ENCODE results near the gene FANCI. TPM values are rescaled to one million over a fixed set of nuclear protein-coding genes. Genes with fewer than 3 reads are reported as not detected.

Gene FANCI
- total RNA-seq, 6 experiments from 2014 or later, result 0.98 to 7.2 (median 2.8) TPM

DNA sequence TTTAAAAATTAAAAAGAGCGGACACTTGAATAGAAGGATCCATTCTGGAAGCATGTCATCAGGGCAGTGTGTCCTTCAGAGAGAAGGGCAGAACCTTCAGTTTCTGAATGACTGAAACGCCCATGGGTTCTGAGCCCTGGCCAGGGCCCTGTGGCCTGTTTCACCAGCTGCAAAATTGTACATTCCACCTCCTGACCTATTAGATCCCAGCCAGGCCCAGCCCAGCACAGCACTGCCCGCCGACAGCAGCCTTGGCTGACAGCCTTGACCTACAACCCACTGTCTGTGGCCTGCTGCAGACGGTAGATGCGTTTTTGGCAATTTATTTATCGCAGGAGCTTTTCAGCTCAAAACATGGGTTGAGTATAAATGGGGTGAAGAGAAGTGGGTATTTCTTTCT, 96.8 kb downstream of the FANCI start:
- TF ChIP-seq POLR2A (IDR thresholded peaks at IDR 0.05), result no peak
- TF ChIP-seq, protein P1, sequence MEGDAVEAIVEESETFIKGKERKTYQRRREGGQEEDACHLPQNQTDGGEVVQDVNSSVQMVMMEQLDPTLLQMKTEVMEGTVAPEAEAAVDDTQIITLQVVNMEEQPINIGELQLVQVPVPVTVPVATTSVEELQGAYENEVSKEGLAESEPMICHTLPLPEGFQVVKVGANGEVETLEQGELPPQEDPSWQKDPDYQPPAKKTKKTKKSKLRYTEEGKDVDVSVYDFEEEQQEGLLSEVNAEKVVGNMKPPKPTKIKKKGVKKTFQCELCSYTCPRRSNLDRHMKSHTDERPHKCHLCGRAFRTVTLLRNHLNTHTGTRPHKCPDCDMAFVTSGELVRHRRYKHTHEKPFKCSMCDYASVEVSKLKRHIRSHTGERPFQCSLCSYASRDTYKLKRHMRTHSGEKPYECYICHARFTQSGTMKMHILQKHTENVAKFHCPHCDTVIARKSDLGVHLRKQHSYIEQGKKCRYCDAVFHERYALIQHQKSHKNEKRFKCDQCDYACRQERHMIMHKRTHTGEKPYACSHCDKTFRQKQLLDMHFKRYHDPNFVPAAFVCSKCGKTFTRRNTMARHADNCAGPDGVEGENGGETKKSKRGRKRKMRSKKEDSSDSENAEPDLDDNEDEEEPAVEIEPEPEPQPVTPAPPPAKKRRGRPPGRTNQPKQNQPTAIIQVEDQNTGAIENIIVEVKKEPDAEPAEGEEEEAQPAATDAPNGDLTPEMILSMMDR (IDR thresholded peaks at IDR 0.05), result no peak
- ATAC-seq, result peak in 1 of 4 donors; percentile 45
- Histone ChIP-seq H3K4me3 (no peak overlapping the region), H3K27ac (no peak overlapping the region), H3K4me1 (peaks cover 0 to 2% (median 0%) of the 10 kb centered on the region in 4 donors), H3K27me3 (no peaks in the 10 kb centered on the region), H3K36me3 (no peaks in the 10 kb centered on the region), H3K9me3 (no peaks in the 10 kb centered on the region)
- DNase-seq, result no peak
- intact Hi-C loops (cut with DNase I), result no loop called here
- WGBS (ENCODE audit: insufficient coverage, low coverage, low lambda C conversion rate, missing lambda C conversion rate), result 44% methylated on average over 6 of the region's 7 CpGs

DNA sequence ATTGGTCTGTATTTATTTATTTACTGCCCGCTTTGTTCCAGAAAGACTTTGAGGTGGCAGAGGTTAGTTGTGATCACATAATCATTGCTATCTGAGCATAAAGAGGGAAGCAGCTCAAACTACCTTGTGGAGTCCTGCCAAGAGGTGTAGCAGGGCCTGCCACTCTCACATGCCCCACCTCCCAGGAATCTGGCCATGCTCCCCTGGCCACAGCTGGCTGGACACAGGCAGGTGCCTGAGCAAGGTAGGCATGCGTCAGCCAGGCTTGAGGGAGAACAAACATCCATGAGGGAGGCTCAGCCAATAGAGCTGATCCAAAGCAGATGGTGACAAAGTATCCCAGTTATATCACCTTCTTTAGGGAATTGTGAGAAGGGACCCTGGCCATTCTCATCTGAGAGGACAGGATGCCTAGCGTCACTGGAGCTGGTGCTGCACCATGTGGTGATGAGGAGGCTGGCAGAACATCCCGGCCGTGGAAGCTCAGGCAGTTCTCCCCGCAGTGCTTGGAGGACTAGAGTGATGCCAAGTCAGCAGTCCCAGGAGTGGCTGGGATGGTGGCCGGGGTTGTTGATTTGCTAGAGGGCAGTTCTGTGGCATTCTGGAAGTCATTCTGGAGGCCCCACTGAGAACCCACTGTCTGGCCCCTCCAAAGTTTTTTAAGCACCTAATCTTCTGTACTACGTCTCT, 97.7 kb downstream of the FANCI start:
- H3K4me1 ChIP-seq, result no peaks in the 10 kb centered on the region
- intact Hi-C loops (cut with DNase I), result no loop called here
- no peaks in the 10 kb centered on the region for H3K9me3 ChIP-seq
- H3K4me3 ChIP-seq, result no peak overlapping the region
- WGBS (ENCODE audit: insufficient coverage, low coverage, low lambda C conversion rate, missing lambda C conversion rate), result 89% methylated on average over 4 of the region's 8 CpGs
- H3K27me3 ChIP-seq, result no peaks in the 10 kb centered on the region
- H3K36me3 ChIP-seq, result no peaks in the 10 kb centered on the region
- ATAC-seq, result no peak
- no peak overlapping the region for H3K27ac ChIP-seq
- no peak for DNase-seq
- TF ChIP-seq POLR2A (IDR thresholded peaks at IDR 0.05), result no peak
- TF ChIP-seq, protein P1 (IDR thresholded peaks at IDR 0.05), result no peak

DNA sequence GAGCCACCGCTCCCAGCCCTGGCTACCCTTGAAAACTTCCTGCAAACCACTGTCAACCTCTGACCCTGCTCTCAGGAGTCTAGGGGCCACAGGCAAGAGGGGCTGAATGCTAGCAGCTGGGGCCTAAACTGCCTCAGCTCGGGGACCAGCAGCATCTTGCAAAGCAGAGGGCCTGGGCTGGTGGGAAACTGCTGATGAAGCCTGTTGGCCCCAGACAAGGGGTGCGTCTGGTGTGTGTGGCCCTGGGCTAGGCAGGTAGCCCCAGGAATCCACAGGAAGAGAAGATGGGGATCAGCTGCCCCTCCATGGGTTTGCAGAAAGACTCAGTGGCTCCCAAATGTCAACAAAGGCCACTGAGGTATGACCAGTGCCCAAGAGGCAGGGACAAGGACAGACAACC, 99.1 kb downstream of the FANCI start:
- no peak overlapping the region for H3K4me3 ChIP-seq
- WGBS (ENCODE audit: insufficient coverage, low coverage, low lambda C conversion rate, missing lambda C conversion rate), result 70% methylated on average over 2 of the region's 3 CpGs
- no peak for DNase-seq

DNA sequence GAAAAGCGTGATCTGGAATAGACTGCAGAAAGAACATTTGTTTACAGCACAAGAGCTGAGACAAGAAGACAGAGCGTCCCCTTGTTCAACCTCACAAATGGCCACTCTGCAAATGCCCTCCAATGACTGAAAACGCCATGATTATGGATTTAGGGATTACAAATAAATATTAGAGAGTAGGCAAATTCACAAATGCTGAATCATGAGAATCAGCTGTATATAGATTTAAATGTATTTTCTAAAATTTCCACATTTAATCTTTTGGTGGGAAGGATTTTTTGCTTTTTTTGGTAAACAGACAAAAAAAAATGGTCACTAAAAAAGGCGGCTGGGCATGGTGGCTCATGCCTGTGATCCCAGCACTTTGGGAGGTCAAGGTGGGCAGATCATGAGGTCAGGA, 101.5 kb downstream of the FANCI start:
- DNase-seq, result no peak
- no peak for ATAC-seq
- H3K27me3 ChIP-seq, result no peaks in the 10 kb centered on the region
- no peak overlapping the region for H3K27ac ChIP-seq
- WGBS (ENCODE audit: insufficient coverage, low coverage, low lambda C conversion rate, missing lambda C conversion rate), result 75% methylated on average over 4 of the region's 4 CpGs
- no peaks in the 10 kb centered on the region for H3K4me1 ChIP-seq
- H3K36me3 ChIP-seq, result no peaks in the 10 kb centered on the region
- intact Hi-C loops (cut with DNase I), result no loop called here
- no peaks in the 10 kb centered on the region for H3K9me3 ChIP-seq
- TF ChIP-seq POLR2A (IDR thresholded peaks at IDR 0.05), result no peak
- TF ChIP-seq, protein P1 (IDR thresholded peaks at IDR 0.05), result no peak
- no peak overlapping the region for H3K4me3 ChIP-seq

More for the DNA sequence above, 99.1 kb downstream of the FANCI start:
- Histone ChIP-seq H3K4me1 (no peaks in the 10 kb centered on the region), H3K36me3 (no peaks in the 10 kb centered on the region), H3K27ac (no peak overlapping the region), H3K9me3 (no peaks in the 10 kb centered on the region), H3K27me3 (no peaks in the 10 kb centered on the region)
- TF ChIP-seq, protein P1 (IDR thresholded peaks at IDR 0.05), result no peak
- no peak for TF ChIP-seq POLR2A (IDR thresholded peaks at IDR 0.05)
- intact Hi-C loops (cut with DNase I), result no loop called here
- ATAC-seq, result no peak
